Uterine smooth muscle cell (primary cell): Measurements from ENCODE around the gene ADCY9. TPM values are rescaled to one million over a fixed set of nuclear protein-coding genes. Genes with fewer than 3 reads are reported as not detected.

Source experiments
- total RNA-seq: library from RNA; depleted of rRNA; stranded (reverse); fragments of >200 nt; gene quantifications from 2 replicates; pipeline ENCODE4 v1.2.3, GENCODE V29; 2014

Gene ADCY9
- 17.2 and 22.2 TPM in 2 replicates for total RNA-seq

GRCh38 chr16:4116325-4117249 is at the start of gene ADCY9:
ADCY9 (minus strand) TSS chr16:4116442; CDS start chr16:4115442, 1,000 bp downstream.

Other genes starting within 250 kb of the ADCY9 start
- 20.3 and 22.9 TPM in 2 replicates for gene CREBBP, start 235.7 kb downstream of the ADCY9 start, total RNA-seq
- under 0.01 and 0.11 TPM in 2 replicates for gene SRL, start 125.6 kb upstream of the ADCY9 start, total RNA-seq
- gene TFAP4, start 156.6 kb upstream of the ADCY9 start, total RNA-seq, result 8.7 and 11.3 TPM in 2 replicates
- 2.2 and 3.6 TPM in 2 replicates for gene GLIS2, start 199.6 kb upstream of the ADCY9 start, total RNA-seq
- gene PAM16, start 234.9 kb upstream of the ADCY9 start, total RNA-seq, result 29.5 and 34.3 TPM in 2 replicates